Liver (tissue), 3 donors: ENCODE results near the gene SLCO4A1.

Source experiments
- FOXA1 ChIP-seq: IDR thresholded peaks from 2 replicates; pipeline ENCODE4 v1.6.1; 2016; ENCODE audit warnings: antibody characterized with exemption
- GABPA ChIP-seq, 2 donors: IDR thresholded peaks in 1 of 2; conservative IDR thresholded peaks in 1 of 2; 2 replicates each; pipeline ENCODE4 v1.6.1; 2016; ENCODE audit warnings: antibody characterized with exemption in 2 of 2, mild to moderate bottlenecking in 1 of 2, moderate library complexity in 1 of 2
- RXRA ChIP-seq, 2 donors: IDR thresholded peaks; 2 replicates each; pipeline ENCODE4 v1.6.1; 2017 to 2018; ENCODE audit warnings: antibody characterized with exemption in 2 of 2, mild to moderate bottlenecking in 1 of 2
- SP1 ChIP-seq: IDR thresholded peaks from 2 replicates; pipeline ENCODE4 v1.6.1; 2018; ENCODE audit warnings: antibody characterized with exemption, mild to moderate bottlenecking
- TAF1 ChIP-seq: conservative IDR thresholded peaks from 2 replicates; pipeline ENCODE4 v1.6.1; 2016; ENCODE audit warnings: antibody characterized with exemption, mild to moderate bottlenecking
- YY1 ChIP-seq: IDR thresholded peaks from 2 replicates; pipeline ENCODE4 v1.6.1; 2016; ENCODE audit warnings: antibody characterized with exemption, mild to moderate bottlenecking
- TF ChIP-seq, protein P1 (sequence below): fragments of 150-350 bp; IDR thresholded peaks from 2 replicates; pipeline ENCODE4 v1.5.1; 2017; ENCODE audit warnings: improper control_type of control experiment, low read depth, low read length; ENCODE audit not compliant: missing input control
- TF ChIP-seq, protein P2 (sequence below): IDR thresholded peaks from 2 replicates; pipeline ENCODE4 v1.6.1; 2016; ENCODE audit warnings: antibody characterized with exemption, mild to moderate bottlenecking
- TF ChIP-seq, protein P3 (sequence below): IDR thresholded peaks from 2 replicates; pipeline ENCODE4 v1.6.1; 2016; ENCODE audit warnings: antibody characterized with exemption
- donor health status: healthy.
- donor health status: healthy.

DNA sequence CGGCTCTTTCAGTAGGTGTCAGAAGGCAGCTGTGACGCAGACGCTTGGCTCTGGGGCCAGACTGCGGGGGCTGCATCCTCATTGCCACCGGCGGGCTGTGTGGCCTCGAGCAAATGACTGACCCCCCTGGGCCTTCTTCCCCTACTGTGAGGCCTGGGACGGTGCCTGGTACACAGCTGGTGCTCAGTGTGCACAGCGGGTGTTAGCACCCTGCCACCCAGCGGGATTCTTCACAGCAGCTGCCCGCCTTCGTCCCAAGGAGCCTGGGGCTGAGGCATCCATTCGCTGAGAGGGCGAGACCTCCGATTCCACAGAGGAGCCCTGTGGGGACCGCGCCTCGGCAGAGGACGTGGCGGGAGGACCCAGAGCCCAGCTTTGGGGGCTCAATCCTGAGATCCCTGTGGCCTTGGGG lies 10.6 kb downstream of the SLCO4A1 start:
- TF ChIP-seq RXRA (IDR thresholded peaks at IDR 0.05) (no peak), YY1 (no peak), TAF1 (no peak), SP1 (no peak), GABPA (IDR thresholded peaks at IDR 0.05 in 1 of 2, conservative IDR thresholded peaks at IDR 0.05 in 1 of 2) (no peak), FOXA1 (no peak)
- TF ChIP-seq, protein P1, sequence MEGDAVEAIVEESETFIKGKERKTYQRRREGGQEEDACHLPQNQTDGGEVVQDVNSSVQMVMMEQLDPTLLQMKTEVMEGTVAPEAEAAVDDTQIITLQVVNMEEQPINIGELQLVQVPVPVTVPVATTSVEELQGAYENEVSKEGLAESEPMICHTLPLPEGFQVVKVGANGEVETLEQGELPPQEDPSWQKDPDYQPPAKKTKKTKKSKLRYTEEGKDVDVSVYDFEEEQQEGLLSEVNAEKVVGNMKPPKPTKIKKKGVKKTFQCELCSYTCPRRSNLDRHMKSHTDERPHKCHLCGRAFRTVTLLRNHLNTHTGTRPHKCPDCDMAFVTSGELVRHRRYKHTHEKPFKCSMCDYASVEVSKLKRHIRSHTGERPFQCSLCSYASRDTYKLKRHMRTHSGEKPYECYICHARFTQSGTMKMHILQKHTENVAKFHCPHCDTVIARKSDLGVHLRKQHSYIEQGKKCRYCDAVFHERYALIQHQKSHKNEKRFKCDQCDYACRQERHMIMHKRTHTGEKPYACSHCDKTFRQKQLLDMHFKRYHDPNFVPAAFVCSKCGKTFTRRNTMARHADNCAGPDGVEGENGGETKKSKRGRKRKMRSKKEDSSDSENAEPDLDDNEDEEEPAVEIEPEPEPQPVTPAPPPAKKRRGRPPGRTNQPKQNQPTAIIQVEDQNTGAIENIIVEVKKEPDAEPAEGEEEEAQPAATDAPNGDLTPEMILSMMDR = no peak
- TF ChIP-seq, protein P2, sequence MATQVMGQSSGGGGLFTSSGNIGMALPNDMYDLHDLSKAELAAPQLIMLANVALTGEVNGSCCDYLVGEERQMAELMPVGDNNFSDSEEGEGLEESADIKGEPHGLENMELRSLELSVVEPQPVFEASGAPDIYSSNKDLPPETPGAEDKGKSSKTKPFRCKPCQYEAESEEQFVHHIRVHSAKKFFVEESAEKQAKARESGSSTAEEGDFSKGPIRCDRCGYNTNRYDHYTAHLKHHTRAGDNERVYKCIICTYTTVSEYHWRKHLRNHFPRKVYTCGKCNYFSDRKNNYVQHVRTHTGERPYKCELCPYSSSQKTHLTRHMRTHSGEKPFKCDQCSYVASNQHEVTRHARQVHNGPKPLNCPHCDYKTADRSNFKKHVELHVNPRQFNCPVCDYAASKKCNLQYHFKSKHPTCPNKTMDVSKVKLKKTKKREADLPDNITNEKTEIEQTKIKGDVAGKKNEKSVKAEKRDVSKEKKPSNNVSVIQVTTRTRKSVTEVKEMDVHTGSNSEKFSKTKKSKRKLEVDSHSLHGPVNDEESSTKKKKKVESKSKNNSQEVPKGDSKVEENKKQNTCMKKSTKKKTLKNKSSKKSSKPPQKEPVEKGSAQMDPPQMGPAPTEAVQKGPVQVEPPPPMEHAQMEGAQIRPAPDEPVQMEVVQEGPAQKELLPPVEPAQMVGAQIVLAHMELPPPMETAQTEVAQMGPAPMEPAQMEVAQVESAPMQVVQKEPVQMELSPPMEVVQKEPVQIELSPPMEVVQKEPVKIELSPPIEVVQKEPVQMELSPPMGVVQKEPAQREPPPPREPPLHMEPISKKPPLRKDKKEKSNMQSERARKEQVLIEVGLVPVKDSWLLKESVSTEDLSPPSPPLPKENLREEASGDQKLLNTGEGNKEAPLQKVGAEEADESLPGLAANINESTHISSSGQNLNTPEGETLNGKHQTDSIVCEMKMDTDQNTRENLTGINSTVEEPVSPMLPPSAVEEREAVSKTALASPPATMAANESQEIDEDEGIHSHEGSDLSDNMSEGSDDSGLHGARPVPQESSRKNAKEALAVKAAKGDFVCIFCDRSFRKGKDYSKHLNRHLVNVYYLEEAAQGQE = no peak
- TF ChIP-seq, protein P3, sequence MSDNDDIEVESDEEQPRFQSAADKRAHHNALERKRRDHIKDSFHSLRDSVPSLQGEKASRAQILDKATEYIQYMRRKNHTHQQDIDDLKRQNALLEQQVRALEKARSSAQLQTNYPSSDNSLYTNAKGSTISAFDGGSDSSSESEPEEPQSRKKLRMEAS = no peak
